HepG2 (cell line): ENCODE measurements around the gene AHCY. TPM values are rescaled to one million over a fixed set of nuclear protein-coding genes. Genes with fewer than 3 reads are reported as not detected.

Source experiments
- ARNTL ChIP-seq: sonication (generic); formaldehyde crosslinking; IDR thresholded peaks from 2 replicates; pipeline ENCODE4 v1.4.0; 2020; ENCODE audit warnings: mild to moderate bottlenecking, missing genetic modification reagents
- BRCA1 ChIP-seq: sonication (generic); formaldehyde crosslinking; IDR thresholded peaks from 2 replicates; pipeline ENCODE4 v1.4.0; 2020; ENCODE audit warnings: missing genetic modification reagents
- CCAR2 ChIP-seq: fragments of 200-400 bp; formaldehyde crosslinking; optimal IDR thresholded peaks from 2 replicates; pipeline ENCODE3; 2018; ENCODE audit warnings: low read depth, mild to moderate bottlenecking, low read length, moderate library complexity
- CENPT ChIP-seq: sonication (generic); formaldehyde crosslinking; IDR thresholded peaks from 2 replicates; pipeline ENCODE4 v1.8.0; 2022; ENCODE audit warnings: low read depth, mild to moderate bottlenecking, moderate library complexity, missing genetic modification reagents
- DMAP1 ChIP-seq: IDR thresholded peaks from 2 replicates; pipeline ENCODE4 v1.6.1; 2016
- EHMT2 ChIP-seq: fragments of 200-600 bp; sonication (generic); IDR thresholded peaks from 2 replicates; pipeline ENCODE4 v1.7.0; 2017; ENCODE audit warnings: antibody characterized with exemption, low read depth, low read length, borderline replicate concordance
- MEIS2 ChIP-seq: sonication (generic); formaldehyde crosslinking; IDR thresholded peaks from 2 replicates; pipeline ENCODE4 v1.9.0; 2021; ENCODE audit warnings: mild to moderate bottlenecking, missing genetic modification reagents
- SOX5 ChIP-seq: IDR thresholded peaks from 2 replicates; pipeline ENCODE4 v1.6.1; 2016; ENCODE audit warnings: borderline replicate concordance
- TBL1XR1 ChIP-seq: fragments of 150-350 bp; IDR thresholded peaks from 2 replicates; pipeline ENCODE4 v1.6.1; 2014; ENCODE audit warnings: borderline replicate concordance, low read length; ENCODE audit not compliant: partially characterized antibody
- ZEB1 ChIP-seq: IDR thresholded peaks from 2 replicates; pipeline ENCODE4 v1.6.1; 2012; ENCODE audit warnings: mild to moderate bottlenecking, low read depth, inconsistent platforms; ENCODE audit not compliant: insufficient replicate concordance
- ZFAT ChIP-seq: sonication (generic); formaldehyde crosslinking; conservative IDR thresholded peaks from 2 replicates; pipeline ENCODE4 v1.8.1; 2023; ENCODE audit warnings: missing genetic modification reagents, inconsistent platforms
- ZNF326 ChIP-seq: sonication (generic); formaldehyde crosslinking; IDR thresholded peaks from 2 replicates; pipeline ENCODE4 v1.4.0; 2020; ENCODE audit warnings: missing genetic modification reagents, borderline replicate concordance
- ZNF335 ChIP-seq: sonication (generic); formaldehyde crosslinking; IDR thresholded peaks from 2 replicates; pipeline ENCODE4 v1.4.0; 2020; ENCODE audit warnings: missing genetic modification reagents
- ZNF350 ChIP-seq: sonication (generic); formaldehyde crosslinking; IDR thresholded peaks from 2 replicates; pipeline ENCODE4 v1.4.0; 2020; ENCODE audit warnings: mild to moderate bottlenecking, low read depth, missing genetic modification reagents, borderline replicate concordance
- ZNF564 ChIP-seq: sonication (generic); formaldehyde crosslinking; IDR thresholded peaks from 2 replicates; pipeline ENCODE4 v1.8.1; 2023; ENCODE audit warnings: mild to moderate bottlenecking, missing genetic modification reagents
- ZNF569 ChIP-seq: sonication (generic); formaldehyde crosslinking; IDR thresholded peaks from 2 replicates; pipeline ENCODE4 v1.5.0; 2020; ENCODE audit warnings: mild to moderate bottlenecking, missing genetic modification reagents, moderate library complexity, borderline replicate concordance
- ZNF670 ChIP-seq: sonication (generic); formaldehyde crosslinking; IDR thresholded peaks from 2 replicates; pipeline ENCODE4 v1.8.0; 2022; ENCODE audit warnings: mild to moderate bottlenecking, missing genetic modification reagents, borderline replicate concordance
- ZNF7 ChIP-seq: IDR thresholded peaks from 2 replicates; pipeline ENCODE4 v1.6.1; 2016; ENCODE audit warnings: missing biosample characterization, missing genetic modification reagents
- ZNF703 ChIP-seq: sonication (generic); formaldehyde crosslinking; IDR thresholded peaks from 2 replicates; pipeline ENCODE4 v1.5.1; 2020; ENCODE audit warnings: missing genetic modification reagents, mild to moderate bottlenecking, moderate library complexity, borderline replicate concordance
- ZNF782 ChIP-seq: sonication (generic); formaldehyde crosslinking; IDR thresholded peaks from 2 replicates; pipeline ENCODE4 v1.4.0; 2020; ENCODE audit warnings: missing genetic modification reagents, mild to moderate bottlenecking, borderline replicate concordance
- ZNF841 ChIP-seq: sonication (generic); formaldehyde crosslinking; IDR thresholded peaks from 2 replicates; pipeline ENCODE4 v1.8.1; 2023; ENCODE audit warnings: missing genetic modification reagents, borderline replicate concordance
- polyA plus RNA-seq, 8 experiments: library from polyadenylated mRNA; depleted of rRNA in 3 of 8; stranded (reverse) in 7 of 8; unstranded in 1 of 8; fragments of >200 nt; fragmentation: Illumina TruSeq in 4 of 8; extraction: Trizol in 4 of 8; gene quantifications; 2 replicates each; pipeline versions ENCODE4 v1.2.1 to v1.2.3, GENCODE V29; 2011 to 2016; ENCODE audit warnings: low read depth in 4 of 8, missing spikeins in 1 of 8, mixed read lengths in 1 of 8; ENCODE audit not compliant: insufficient read depth in 1 of 8
- total RNA-seq, 5 experiments: library from RNA; depleted of rRNA; stranded (reverse); fragments of >200 nt; fragmentation: Illumina TruSeq; extraction: Trizol; gene quantifications; 2 replicates each; pipeline ENCODE4 v1.2.3, GENCODE V29; 2016; ENCODE audit warnings: low read depth in 1 of 5
- TF ChIP-seq, protein P1 (sequence below): sonication (generic); formaldehyde crosslinking; conservative IDR thresholded peaks from 2 replicates; pipeline ENCODE4 v1.8.0; 2022; ENCODE audit warnings: low read depth, missing genetic modification reagents
- TF ChIP-seq, protein P2 (sequence below): sonication (generic); formaldehyde crosslinking; IDR thresholded peaks from 2 replicates; pipeline ENCODE4 v1.8.1; 2023; ENCODE audit warnings: missing genetic modification reagents, mild to moderate bottlenecking, borderline replicate concordance
- TF ChIP-seq, protein P3 (sequence below): sonication (generic); formaldehyde crosslinking; IDR thresholded peaks from 2 replicates; pipeline ENCODE4 v1.8.1; 2023; ENCODE audit warnings: mild to moderate bottlenecking, missing genetic modification reagents
- TF ChIP-seq, protein P4 (sequence below): sonication (generic); formaldehyde crosslinking; IDR thresholded peaks from 2 replicates; pipeline ENCODE4 v1.5.0; 2020; ENCODE audit warnings: missing genetic modification reagents, mild to moderate bottlenecking, borderline replicate concordance
- TF ChIP-seq, protein P5 (sequence below): sonication (generic); formaldehyde crosslinking; IDR thresholded peaks from 2 replicates; pipeline ENCODE4 v1.8.1; 2023; ENCODE audit warnings: mild to moderate bottlenecking, missing genetic modification reagents

Gene AHCY
- total and polyA plus RNA-seq, 2 of the 13 experiments (the other 11 are each of a cell fraction or from before 2014, with no cell fraction given) = 407 to 419 TPM

DNA sequence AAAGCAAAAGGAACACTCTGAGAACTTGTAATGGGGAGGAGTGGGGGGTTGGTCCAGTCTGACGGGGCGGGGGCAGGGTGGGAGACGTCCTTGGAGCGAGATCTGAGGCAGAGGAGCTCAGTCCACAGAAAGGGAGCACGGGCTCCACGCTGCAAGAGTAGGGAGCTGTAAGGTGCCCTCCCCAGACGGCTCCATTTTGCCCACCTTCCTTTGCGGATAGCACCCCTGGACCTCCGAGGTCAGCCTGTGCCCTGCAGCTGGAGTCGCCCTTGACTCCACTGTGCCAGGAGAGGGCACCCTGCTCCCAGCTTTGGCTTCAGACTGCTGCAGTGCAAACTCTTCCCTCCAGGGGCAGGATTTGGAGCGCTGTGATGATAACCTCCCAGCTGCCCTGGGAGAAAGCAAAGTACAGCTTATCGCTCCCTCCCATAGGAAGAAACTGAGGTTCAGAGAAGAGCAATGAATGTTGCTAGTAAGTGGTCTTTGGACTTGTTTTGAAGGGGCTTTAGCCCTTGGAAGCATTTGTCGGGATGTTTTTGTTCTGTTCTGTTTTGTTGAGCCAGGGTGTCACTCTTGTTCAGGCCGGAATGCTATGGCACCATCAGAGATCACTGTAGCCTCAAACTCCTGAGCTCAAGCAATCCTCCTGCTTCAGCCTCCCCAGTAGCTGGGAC is 9.5 kb upstream of the AHCY start (continued):
- TF ChIP-seq, protein P1, sequence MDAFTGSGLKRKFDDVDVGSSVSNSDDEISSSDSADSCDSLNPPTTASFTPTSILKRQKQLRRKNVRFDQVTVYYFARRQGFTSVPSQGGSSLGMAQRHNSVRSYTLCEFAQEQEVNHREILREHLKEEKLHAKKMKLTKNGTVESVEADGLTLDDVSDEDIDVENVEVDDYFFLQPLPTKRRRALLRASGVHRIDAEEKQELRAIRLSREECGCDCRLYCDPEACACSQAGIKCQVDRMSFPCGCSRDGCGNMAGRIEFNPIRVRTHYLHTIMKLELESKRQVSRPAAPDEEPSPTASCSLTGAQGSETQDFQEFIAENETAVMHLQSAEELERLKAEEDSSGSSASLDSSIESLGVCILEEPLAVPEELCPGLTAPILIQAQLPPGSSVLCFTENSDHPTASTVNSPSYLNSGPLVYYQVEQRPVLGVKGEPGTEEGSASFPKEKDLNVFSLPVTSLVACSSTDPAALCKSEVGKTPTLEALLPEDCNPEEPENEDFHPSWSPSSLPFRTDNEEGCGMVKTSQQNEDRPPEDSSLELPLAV = no peak
- TF ChIP-seq ZNF841 (CRISPR knock-in tag) (no peak), ZNF569 (CRISPR knock-in tag) (no peak), ZNF670 (0 out of 2 replicates have a peak, but pooled peaks have one; percentile 58), ZNF326 (CRISPR knock-in tag) (peak; percentile 74), MEIS2 (peak; percentile 18; the same call in 1 of the 2 replicates), SOX5 (CRISPR knock-in tag) (peak; percentile 79), ZNF350 (CRISPR knock-in tag) (peak; percentile 81; the same call in 1 of the 2 replicates), ZNF782 (peak; percentile 93; the same call in 1 of the 2 replicates), TBL1XR1 (peak; percentile 70), BRCA1 (CRISPR knock-in tag) (no peak), ZEB1 (peak; percentile 86), ZFAT (CRISPR knock-in tag) (no peak), CCAR2 (no peak), ZNF7 (CRISPR knock-in tag) (no peak), ZNF335 (CRISPR knock-in tag) (peak; percentile 59; the same call in 1 of the 2 replicates), EHMT2 (peak; percentile 54; the same call in 1 of the 2 replicates), CENPT (CRISPR knock-in tag) (no peak), ZNF564 (CRISPR knock-in tag) (0 out of 2 replicates have a peak, but pooled peaks have one; percentile 67), ZNF703 (no peak), DMAP1 (no peak), ARNTL (no peak)
- TF ChIP-seq, protein P2, sequence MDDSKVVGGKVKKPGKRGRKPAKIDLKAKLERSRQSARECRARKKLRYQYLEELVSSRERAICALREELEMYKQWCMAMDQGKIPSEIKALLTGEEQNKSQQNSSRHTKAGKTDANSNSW (CRISPR knock-in tag) = no peak
- TF ChIP-seq, protein P3, sequence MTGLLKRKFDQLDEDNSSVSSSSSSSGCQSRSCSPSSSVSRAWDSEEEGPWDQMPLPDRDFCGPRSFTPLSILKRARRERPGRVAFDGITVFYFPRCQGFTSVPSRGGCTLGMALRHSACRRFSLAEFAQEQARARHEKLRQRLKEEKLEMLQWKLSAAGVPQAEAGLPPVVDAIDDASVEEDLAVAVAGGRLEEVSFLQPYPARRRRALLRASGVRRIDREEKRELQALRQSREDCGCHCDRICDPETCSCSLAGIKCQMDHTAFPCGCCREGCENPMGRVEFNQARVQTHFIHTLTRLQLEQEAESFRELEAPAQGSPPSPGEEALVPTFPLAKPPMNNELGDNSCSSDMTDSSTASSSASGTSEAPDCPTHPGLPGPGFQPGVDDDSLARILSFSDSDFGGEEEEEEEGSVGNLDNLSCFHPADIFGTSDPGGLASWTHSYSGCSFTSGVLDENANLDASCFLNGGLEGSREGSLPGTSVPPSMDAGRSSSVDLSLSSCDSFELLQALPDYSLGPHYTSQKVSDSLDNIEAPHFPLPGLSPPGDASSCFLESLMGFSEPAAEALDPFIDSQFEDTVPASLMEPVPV = no peak
- TF ChIP-seq, protein P4, sequence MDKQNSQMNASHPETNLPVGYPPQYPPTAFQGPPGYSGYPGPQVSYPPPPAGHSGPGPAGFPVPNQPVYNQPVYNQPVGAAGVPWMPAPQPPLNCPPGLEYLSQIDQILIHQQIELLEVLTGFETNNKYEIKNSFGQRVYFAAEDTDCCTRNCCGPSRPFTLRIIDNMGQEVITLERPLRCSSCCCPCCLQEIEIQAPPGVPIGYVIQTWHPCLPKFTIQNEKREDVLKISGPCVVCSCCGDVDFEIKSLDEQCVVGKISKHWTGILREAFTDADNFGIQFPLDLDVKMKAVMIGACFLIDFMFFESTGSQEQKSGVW (CRISPR knock-in tag) = no peak
- TF ChIP-seq, protein P5, sequence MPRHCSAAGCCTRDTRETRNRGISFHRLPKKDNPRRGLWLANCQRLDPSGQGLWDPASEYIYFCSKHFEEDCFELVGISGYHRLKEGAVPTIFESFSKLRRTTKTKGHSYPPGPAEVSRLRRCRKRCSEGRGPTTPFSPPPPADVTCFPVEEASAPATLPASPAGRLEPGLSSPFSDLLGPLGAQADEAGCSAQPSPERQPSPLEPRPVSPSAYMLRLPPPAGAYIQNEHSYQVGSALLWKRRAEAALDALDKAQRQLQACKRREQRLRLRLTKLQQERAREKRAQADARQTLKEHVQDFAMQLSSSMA (CRISPR knock-in tag) = no peak; the same call in 1 of the 2 replicates
